ENCODE results near the gene BCL11B.

DNA sequence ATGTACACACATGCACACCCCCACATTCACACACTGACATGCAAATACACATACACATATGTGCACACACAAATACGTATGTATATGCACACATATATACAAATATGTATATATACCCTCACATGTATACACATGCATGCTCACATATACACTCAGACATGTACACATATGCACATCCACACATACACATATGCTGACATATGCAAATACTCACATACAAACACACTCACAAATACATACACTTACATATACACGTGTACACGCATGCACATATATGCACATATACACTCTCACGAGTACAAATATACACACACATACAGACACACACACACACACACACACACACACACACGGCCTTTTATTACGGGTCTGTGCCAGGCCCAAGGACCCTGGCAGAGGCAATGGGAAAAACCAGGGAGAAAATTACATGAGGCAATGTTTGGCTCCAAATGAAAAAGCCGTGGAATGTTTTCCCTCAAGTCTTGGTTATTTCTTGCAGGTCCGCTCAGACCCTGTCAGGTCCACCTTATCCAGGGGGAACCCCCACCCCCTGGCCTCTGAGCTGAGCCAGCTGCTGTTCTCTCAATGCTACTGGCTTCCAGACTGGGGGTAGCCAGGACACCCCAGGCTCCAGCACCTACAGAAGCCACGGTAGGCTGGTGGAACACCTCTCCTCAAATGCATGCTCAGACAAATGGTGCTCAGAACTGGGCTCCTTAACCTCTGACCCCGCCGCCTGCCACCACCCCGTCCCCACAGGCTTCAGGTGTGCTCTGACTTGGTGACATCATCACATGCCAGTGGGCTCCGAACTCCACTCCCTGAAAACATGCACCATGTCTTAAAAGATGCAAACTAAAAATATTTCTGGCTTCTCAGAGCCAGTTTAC is 54.7 kb downstream of the BCL11B start:
- no peak for TF ChIP-seq CTCF (conservative IDR thresholded peaks at IDR 0.05; ENCODE audit: low read depth, low read length)
- no peak for TF ChIP-seq EZH2 (IDR thresholded peaks at IDR 0.05; ENCODE audit: borderline replicate concordance, low read depth, low read length, poor library complexity, severe bottlenecking)

Data from A673 (cell line).